GM03348 (cell line): ENCODE measurements around the gene TRPV4.

Experiments
- DNase-seq: peaks from one replicate; pipeline ENCODE4 v3.0.0; 2012; ENCODE audit warnings: low spot score

The TRPV4 gene

DNA sequence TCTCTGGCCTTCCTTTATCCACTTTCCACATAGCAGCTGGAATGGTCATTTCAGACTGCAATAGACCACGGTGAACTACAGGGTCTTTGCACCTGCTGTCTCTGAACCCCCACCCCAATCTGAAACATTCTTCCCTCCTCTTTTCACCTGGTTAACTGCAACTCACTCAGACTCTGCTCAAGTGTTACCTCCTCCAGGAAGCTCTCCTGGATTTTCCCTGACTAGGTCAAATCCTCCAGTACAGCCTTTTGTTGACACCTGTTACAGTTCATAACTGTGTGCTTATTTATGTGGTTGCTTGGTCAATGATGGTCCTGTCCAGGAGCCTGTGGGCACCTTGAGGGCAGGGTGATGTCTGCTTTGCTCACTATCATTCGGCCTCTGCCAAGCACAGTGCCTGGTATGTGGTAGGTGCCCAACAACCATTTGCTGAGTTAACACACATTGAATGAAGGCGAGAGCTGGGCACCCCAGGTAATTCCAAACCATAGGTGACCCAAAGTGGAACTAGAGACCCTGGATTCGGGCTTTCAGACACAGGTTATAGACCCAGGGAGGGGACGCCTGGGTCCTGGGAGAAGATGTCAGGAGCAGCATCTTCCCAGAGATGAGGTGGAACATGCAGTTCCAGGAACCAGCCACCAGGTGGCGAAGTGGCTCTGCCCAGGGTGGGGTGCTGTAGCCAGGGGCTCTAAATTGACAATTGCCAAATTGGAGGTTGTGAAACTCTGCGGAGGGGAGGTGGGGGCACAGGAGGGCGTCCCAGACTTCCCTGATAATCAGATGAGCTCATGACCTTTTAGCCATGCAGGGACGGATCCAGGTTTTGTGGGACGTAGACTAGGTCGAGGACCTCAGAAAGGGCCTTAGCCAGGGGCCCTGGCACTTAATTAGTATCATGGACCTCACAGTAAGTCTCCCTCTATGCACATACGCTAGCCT, 28.1 kb downstream of the TRPV4 start:
- DNase-seq, result peak; percentile 92

DNA sequence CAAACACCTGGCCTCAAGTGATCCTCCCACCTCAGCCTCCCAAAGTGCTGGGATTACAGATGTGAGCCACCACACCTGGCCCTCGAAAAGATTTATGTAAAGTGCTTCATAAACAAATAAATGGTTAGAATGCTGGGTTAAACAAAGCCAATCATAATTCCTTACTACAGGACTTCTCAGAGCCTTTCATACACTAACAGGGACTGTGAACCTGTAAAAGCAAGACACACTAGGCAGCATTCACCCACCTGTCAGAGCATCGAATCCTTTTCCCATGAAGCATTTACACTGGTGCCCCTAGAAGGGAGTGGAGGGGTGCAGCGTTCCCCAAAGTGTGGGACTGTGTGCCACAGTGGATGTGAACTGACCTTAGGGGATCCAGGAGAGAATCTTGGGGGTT, 29.5 kb downstream of the TRPV4 start:
- DNase-seq, result no peak

DNA sequence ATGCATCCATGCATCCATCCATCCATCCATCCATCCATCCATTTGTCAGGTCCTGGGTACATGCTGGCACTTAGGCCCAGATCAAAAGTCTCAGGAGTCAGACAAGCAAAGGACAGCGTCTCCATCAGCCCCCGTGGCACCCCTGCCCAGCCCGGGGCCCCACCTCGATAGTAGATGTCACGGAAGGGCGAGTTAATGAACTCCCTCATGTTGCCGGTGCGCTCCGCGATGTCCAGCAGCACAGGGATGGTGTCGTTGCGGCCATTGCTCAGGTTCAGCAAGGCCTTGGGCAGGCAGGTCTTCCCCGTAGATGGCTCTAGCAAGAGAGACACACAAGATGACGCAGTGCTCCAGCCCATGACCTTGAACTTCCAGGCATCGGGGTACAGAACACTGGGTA, 30.4 kb downstream of the TRPV4 start:
- no peak for DNase-seq

DNA sequence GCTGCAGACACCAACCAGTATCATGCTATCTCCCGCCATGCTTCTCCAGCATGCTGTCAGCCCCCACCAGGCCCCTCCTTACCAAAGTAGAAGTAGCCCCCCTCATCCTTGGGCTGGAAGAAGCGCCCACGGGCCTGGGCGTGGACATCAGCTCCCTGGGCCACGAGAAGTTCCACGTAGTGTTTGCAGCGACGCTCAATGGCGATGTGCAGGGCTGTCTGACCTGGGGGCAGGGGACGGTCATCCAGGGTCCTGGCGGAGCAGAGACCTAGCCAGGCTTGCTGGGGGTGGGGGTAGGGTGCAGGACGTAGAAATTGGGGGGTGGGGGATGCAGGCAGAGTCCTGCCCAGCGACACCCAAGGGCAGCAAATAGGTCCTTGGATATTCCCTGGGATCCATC, 32.7 kb downstream of the TRPV4 start:
- DNase-seq, result no peak

DNA sequence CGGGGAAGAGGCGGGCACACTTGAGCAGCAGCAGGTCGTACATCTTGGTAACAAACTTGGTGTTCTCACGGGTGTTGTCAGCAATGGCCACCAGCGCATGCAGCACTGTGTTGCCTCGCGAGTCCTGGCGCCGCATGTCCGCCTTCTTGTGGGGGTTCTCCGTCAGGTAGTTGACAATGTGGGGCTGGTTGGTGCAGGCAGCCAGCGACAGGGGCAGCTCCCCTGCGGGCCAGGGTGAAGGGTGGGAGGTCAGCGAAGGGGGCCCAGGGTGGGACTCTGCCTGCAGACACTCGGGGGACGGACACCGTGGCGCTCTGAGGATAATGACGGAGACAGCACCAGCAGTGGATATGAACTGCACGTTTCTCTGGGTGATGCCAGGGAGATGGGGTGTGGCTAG, 34.5 kb downstream of the TRPV4 start:
- no peak for DNase-seq

DNA sequence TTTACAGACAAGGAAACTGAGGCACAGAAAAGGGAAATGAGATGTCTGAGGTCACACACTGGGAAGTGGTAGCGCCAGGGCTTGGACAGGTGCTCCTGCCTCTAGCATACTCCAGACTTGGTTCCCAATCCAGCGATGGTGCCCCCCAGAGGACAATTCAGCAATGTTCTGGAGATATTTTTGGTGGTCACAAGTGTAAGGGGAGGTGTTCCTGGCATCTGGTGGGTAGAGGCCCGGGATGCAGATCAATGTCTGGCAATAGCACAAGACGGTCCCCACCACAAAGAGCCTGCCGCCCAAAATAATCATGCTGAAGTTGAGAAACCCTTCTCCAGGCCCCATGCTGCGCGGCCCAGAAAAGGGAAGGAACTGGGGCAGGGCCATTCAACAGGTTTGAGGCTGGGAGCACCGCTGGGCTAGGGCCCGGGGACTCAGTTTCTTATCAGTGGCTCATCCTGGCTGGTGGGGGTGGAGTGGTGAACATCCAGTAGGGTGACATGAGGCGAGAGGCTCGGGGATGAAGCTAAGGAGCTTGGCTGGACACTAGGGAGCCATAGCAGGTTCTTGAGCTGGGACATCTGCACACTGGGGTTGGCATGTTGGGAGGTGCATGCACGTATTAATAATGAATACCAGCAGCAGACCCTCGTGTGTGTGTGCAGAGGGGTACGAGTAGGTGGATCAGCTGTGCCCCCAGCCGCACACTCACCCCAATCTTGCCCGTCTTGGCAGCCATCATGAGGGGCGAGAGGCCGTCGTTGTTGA, 35.1 kb downstream of the TRPV4 start:
- no peak for DNase-seq

DNA sequence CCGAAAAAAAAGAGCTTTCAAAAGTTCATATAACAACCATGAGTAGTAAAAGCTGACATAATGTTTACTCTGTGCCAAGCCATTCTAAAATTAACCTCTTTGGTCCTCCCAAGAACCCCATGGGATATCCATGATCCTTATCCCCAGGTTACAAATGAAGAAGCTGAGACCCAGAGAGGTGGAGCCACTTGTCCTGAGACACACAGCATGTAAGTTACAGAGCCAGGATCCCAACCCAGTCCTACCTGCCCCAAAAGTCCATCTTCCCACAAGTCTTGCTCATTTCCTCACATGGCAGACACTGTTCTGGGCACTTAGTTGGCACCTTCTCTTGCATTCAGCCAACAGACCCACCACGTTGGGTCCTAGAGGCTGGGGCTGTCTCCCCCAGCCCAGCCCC, 37.1 kb downstream of the TRPV4 start:
- no peak for DNase-seq

DNA sequence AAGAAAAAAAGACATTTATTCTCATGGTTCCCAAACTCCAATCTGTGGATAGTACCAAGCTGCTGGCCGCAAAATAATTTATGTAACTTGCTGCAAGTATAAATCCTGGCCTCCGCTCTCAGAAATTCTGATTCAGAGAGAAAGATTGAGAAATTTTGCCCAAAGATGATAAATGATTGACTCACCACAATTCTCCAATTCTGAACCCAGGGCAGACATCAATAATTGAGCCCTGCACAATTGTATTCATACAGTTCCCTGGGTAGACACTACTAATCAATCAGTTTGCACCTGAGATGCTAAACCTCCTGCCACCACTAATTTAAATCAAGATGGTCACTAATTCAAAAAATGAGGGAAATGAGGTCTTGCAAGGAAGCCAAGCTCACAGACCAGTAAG, 38.2 kb downstream of the TRPV4 start:
- DNase-seq, result peak; percentile 69

DNA sequence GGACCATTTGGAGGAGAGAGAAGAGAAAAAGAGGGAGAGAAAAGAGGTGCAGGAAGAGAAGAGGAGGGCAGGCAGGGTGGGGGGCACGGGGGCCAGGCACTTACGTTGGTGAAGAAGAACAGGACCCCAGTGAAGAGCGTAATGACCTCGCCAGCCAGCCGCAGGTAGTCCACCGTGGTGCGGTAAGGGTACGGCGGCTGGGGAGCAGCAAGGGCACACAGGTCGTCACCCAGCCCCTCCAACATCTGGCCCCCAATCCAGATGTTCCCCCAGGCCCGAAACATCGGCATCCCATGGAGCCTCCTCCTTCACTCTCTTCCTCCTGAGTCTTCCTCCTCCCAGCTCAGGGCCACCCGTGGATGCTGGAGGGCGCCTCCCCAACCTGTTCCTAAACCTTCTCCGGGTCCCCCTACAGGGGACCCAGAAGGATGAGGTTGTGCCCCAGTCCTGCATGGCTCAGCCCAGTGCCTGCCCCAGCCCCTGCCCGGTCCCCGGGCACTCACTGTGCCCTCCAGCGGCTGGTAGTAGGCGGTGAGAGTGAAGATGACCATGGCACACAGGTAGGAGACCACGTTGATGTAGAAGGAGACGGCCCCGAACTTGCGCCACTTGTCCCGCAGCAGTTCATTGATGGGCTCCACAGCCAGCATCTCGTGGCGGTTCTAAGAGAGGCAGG, 39.2 kb downstream of the TRPV4 start:
- no peak for DNase-seq

DNA sequence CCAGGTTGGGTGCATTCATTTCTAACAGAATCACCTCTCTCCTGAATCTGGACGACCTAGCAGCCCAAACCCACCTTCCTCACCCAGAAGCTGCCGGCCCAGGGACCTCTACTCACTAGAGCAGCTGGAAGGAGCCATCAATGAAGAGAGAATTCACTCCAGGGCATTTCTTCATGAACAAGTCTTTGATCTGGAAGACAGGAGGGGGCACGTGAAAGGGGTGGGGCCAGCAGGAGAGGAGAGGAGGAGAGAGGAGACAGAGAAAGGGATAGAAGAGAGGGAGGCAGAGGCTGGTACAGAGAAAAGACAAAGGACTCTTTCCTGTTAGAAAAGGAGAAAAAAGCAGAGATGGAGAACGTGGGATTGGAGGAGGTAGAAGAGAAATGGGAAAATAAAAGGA, 39.8 kb downstream of the TRPV4 start:
- DNase-seq, result no peak

DNA sequence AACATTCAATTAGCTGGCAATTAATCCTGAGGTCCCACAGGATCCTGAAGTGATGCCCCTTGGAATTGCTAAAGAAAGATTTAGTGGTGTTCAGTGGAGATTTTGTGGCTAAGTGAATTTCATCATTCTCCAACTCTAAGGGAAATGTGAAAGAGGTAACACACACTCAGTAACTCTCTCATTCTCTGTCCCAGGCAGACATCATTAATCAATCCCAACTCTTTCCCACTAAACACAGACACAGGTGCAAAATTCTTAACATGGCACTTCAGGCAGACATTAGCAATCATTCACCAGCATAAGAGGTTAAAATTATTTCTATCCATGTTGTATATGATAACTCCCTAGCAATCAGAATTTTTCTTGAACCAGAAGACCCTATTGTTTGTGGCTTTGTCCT, 40.2 kb downstream of the TRPV4 start:
- DNase-seq, result no peak

DNA sequence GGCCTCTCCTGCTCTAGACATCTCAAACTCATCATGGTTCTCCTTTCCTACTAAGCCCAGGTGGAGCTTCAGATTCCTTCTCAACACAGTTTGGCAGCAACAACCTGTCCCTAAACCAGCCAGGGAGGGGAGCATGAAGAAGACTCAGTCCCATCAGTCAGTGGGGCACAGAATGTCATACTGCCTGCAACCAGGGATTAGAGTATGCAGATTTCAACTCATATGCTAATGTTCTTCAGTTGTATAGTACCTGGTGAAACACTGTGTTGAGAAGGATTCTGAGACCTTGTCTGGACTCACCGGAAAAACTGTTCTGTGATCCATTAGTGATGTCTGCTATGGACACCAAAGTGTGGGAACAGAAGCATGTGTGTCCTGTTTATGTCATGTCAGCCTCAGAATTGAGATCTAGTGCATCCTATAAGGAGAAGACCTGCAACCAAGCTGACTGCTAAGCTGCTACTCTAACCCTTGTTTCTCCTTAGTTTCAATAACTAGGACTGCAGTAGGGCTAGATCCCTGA, 43.6 kb downstream of the TRPV4 start:
- DNase-seq, result no peak

DNA sequence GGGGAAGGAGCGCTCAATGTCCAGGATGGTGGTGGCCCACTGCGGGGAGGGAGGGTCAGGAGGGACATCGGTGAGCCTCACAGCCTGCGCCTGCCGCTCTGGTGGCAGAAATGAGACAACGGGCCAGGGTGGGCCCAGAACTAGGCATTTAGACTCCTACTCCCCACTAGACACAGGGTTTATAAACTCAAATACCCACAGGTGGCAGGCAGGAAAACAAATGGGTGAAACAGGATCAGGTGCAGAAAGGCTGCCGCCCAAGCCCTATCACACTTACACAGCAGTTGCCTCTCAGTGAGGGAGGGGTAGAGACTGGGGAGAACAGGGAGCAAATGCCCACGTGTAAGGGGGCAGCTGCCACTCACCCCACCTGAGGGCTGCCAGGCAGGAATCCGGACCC, 46.4 kb downstream of the TRPV4 start:
- no peak for DNase-seq

DNA sequence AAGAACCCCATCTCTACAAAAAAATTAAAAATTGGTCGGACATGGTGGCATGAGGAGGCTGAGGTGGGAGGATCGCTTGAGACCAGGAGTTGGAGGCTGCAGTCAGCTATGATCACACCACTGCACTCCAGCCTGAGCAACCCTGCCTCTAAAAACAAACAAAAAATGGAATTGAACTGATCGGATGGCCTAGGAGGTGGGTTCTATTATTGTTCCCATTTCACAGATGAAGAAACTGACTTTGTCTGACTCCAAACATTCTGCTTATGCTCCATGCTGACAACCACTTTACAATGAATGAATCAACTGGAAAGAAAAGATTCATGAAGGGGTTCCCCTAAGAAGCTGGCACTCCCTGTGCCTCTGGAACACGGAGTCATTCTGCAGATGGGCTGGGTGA, 47.3 kb downstream of the TRPV4 start:
- DNase-seq, result no peak

DNA sequence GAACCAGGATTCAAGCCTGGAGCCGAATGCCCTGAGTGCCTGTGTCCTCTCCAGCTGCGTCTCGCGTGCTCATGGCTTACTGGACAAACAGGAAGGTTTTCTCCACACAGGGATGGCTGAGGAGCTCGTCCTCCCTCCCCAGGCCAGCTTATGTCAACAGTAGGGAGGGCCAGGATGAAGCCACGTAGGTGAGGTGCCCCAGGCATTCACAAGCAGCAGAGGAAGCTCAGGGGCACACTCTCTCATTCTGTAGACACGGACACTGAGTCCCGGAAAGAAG, 49.3 kb downstream of the TRPV4 start:
- DNase-seq, result no peak

DNA sequence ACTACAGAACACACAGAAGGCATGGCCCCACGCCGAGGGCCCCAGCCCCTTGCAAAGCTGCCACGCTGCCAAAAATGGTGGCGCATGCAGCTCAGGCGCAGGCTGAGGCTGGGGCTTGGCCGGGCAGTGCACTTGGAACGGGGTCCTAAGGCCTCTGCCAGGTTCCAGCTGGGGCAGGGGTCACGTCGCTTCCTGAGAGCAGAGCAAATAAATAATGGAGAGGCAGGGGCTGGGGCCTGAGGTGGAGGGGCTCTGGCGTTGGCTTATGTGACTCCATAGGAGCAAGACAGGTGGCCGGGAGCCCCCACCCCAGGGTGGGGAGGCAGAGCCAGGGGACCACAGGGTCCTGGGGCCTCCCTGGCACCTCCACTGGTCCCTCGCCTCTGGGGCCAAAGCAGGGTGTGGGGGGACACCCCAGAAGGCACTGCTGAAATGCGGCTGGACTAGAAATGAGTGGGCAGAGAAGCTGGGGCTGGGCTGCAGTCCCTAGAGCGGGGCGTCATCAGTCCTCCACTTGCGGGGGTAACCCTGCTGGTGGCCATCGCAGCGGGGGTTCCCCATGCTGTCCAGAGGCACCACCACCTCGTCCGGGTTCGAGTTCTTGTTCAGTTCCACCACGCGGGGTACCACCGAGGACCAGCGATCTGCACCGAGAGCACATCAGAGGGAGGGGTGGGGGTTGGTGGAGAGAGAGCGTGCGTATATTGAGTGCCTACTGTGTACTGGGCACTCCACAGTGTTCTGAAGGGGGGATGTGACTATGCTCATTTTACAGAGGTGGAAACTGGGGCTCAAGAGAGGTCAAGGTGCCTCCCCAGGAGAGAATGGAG, 49.8 kb downstream of the TRPV4 start:
- no peak for DNase-seq

DNA sequence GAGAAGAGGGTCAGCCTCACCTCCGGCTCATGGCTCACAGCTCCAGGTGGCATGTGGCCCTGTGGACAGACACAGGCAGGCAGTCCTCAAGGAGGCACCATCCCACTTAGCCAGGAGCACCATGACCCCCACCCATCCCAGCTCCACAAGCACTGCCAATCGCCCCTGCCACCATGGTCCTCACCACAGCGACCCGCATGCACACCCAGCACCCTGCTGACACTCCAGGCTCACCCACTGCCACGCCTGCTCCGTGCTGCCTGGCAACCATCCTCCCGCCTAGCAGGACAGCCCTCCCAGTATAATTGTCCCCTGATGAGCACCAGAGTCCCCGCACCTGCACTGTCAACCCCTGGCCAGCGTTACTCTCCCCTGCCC, 50.9 kb downstream of the TRPV4 start:
- no peak for DNase-seq

DNA sequence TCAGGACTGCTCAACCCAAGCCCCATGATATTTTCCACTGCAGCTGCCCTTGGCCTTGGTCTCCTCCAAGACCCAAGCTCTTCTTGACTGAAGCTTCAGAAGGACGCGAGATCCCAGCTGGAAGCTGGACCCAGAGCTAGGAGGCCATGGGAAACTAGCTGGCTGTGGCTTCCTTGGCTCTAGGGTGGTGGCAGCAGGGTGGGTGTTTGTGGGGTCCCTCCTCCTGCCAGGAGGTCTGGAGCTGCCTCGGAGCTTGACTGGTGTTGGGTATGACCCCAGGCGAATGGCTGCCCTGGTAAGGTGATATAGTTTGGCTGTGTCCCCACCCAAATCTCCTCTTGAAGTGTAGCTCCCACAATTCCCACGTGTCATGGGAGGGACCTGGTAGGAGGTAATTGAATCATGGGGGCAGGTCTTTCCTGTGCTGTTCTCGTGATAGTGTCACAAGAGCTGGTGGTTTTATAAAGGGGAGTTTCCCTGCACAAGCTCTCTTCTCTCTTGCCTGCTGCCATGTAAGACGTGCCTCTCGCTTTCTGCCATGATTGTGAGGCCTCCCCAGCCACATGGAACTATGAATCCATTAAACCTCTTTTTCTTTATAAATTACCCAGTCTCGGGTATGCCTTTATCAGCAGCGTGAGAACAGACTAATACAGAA, 51.4 kb downstream of the TRPV4 start:
- DNase-seq, result no peak

DNA sequence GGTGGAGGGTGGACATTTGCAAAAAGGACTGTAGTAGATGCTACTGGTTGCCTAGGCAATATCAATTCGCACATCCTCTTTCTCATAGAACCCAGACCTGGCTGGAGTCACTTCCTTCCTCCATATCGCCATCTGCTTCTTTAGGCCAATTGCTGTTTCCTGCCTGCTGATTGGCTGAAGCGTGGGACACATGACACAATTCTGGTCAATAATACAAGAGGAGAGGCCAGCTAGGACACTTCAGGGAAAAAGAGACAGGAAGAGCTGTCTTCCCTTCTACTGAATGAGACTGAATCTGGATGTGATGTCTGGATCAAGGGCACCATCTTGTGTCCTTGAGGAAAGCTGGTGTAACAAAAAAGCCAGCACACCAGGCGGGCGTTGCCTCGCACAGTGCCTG, 53.8 kb downstream of the TRPV4 start:
- no peak for DNase-seq

DNA sequence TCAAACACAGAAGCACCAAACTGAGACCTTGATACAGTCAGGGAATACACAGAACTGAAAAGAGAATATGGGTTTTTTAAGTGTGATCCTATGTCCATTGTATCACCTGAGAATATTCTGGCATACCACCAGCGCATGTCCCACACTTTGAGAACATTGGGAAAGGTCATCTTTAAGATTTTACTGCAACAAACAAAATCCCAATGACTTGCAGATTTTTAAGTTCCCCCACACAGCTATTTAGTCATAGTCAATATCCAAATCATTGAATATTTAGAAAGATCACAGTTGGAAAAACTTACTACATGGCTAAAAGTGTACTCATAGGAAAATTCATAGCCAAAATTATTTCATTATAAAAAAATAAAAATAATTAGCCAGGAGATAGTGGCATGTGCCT, 54.5 kb downstream of the TRPV4 start:
- no peak for DNase-seq

DNA sequence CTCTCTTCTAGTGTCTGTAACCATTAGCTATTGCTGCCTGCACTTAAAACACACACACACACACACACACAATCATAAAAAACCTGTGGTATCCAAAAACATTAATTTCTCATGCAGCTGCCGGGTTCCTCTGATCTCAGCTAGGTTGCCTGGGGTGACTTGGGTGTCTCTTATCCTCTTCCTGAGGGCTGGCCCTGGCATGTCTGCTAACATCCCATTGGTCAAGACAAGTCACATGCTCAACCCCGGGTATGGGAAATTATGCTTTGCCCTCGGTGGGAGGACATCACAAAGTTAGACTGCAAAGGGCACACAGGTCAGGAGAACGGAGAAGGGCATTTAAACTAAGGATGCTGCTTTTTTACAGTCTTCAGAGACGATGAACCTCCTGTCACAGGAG, 55.7 kb downstream of the TRPV4 start:
- peak; percentile 68 for DNase-seq

DNA sequence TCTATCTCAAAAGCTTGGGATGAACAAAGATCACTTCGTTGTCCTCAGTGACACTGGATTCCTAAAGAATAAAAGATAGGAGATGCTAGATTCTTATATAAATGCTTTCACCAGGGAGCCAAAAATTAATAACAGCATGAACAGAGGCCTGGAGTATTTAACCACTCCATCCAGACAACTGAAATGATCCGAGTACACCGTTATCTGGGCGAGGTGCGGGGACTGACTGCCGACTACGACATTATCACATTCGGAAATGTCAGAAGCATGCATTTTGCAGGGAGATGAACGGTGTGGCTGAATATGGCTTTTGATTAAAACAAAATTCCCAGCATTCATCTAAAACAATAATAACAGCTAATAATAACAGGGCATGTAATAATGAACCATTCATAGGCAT, 56.6 kb downstream of the TRPV4 start:
- DNase-seq, result no peak
